Cardiac muscle cell (in vitro differentiated cells and primary cell): ENCODE measurements around the gene UBE3C. TPM values are rescaled to one million over a fixed set of nuclear protein-coding genes. Genes with fewer than 3 reads are reported as not detected.

Experiments used
- DNase-seq, 2 donors: peaks; one replicate each; pipeline versions ENCODE4 v3.0.0 to v3.0.0-alpha.2; 2010 to 2017; ENCODE audit warnings: low read depth in 1 of 2, low spot score in 1 of 2
- H3K27ac ChIP-seq: fragments of 200-600 bp; sonication (generic); 2 replicates; pipeline ENCODE4 v1.5.1; 2016
- H3K27me3 ChIP-seq: fragments of 200-600 bp; sonication (generic); 2 replicates; pipeline ENCODE4 v1.6.0; 2016; ENCODE audit warnings: control low read depth
- H3K36me3 ChIP-seq: fragments of 200-600 bp; sonication (generic); 2 replicates; pipeline ENCODE4 v1.5.1; 2016; ENCODE audit warnings: control low read depth
- H3K4me1 ChIP-seq: fragments of 200-600 bp; sonication (generic); 2 replicates; pipeline ENCODE4 v1.8.1; 2017; ENCODE audit warnings: low read depth, mild to moderate bottlenecking, mixed run types
- H3K4me3 ChIP-seq: fragments of 200-600 bp; sonication (generic); 2 replicates; pipeline ENCODE4 v1.5.1; 2016; ENCODE audit warnings: mild to moderate bottlenecking
- H3K9me3 ChIP-seq: fragments of 200-600 bp; sonication (generic); 2 replicates; pipeline ENCODE4 v1.5.1; 2017; ENCODE audit warnings: low read depth, mild to moderate bottlenecking, control low read depth
- CTCF ChIP-seq: IDR thresholded peaks from 2 replicates; pipeline ENCODE4 v1.5.1; 2012; ENCODE audit warnings: low read depth, mild to moderate bottlenecking, low read length
- polyA plus RNA-seq: library from polyadenylated mRNA; unstranded; fragments of >200 nt; fragmentation: Nextera tagmentation; extraction: Ambion mirVana; gene quantifications from 2 replicates; pipeline ENCODE4 v1.2.1, GENCODE V29; 2016
- total RNA-seq: library from RNA; depleted of rRNA; stranded (reverse); fragments of >200 nt; gene quantifications from 2 replicates; pipeline ENCODE4 v1.2.3, GENCODE V29; 2016

UBE3C gene
- total and polyA plus RNA-seq, 2 experiments from 2014 or later: 24.4 to 33.1 TPM

DNA sequence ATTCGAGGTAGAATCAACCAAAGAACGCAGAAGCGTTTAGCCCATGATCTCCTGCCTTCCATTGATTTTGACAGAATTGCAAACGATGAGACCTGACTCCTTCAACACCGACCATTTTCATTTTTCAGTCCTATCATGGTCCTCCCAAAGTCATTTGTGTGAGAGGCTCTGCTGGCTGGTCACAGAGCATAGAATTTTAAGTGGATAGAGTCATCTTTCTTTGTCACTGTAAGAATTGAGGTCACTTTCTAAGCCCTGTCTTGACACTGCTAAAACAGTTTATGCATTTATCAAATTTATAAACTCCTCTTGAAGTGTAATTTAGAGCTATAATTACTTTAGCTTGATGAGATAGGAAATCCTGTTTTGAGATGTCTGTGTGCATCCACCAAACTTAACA is 72.0 kb downstream of the UBE3C start:
- DNase-seq: no peak
- no peaks in the 10 kb centered on the region for H3K4me1 ChIP-seq
- H3K27ac ChIP-seq: peak overlapping the region; percentile 4
- H3K4me3 ChIP-seq: no peak overlapping the region
- peaks cover 31% of the 10 kb centered on the region for H3K36me3 ChIP-seq
- H3K27me3 ChIP-seq: no peaks in the 10 kb centered on the region
- H3K9me3 ChIP-seq: no peaks in the 10 kb centered on the region
- TF ChIP-seq CTCF: no peak

DNA sequence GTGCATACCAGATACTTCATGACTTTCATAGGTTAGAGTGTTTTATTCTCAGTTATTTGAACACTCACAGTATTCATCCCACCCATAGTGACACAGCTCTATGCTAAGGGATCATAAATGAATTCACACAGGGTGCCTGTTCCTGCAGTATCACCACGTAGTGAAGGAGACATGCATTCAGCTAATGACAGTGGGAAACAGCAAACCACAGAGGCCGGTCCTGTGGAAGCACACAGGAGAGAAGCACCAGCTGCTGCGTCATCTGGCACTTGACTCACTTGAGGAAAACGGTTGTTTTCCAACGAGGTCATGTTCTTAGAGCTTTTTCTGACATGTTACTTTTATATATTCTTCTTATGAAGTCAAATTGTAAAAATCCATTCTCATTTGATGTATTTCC is 73.0 kb downstream of the UBE3C start:
- no peak for TF ChIP-seq CTCF
- peaks cover 36% of the 10 kb centered on the region for H3K36me3 ChIP-seq

DNA sequence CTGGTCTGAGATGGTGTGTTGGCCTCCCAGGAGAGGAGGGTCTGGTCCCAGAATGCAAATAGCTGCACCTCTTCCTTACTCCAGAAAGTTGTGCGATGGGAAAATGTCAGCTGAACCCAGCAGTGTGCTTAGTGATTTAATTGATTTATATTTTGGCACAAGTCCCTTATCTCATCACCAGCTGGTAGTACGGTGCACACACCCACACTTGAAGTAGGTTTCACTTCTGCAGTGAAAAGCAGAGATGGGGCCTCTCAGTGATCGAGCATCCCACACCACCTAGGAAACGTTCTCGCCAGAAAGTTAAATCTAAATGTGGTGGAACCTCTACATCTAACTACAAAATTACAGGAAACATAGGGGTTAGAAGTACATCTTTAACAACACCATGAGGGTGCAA is 80.4 kb downstream of the UBE3C start:
- DNase-seq: no peak
- no peaks in the 10 kb centered on the region for H3K4me1 ChIP-seq
- H3K9me3 ChIP-seq: no peaks in the 10 kb centered on the region
- peaks cover 34% of the 10 kb centered on the region for H3K36me3 ChIP-seq
- TF ChIP-seq CTCF: no peak
- no peaks in the 10 kb centered on the region for H3K27me3 ChIP-seq
- H3K27ac ChIP-seq: no peak overlapping the region
- H3K4me3 ChIP-seq: no peak overlapping the region

More for the DNA sequence above, 73.0 kb downstream of the UBE3C start:
- H3K27ac ChIP-seq: no peak overlapping the region
- H3K4me3 ChIP-seq: no peak overlapping the region
- no peaks in the 10 kb centered on the region for H3K9me3 ChIP-seq
- peak in 1 of 2 donors; percentile 72 for DNase-seq
- no peaks in the 10 kb centered on the region for H3K4me1 ChIP-seq
- H3K27me3 ChIP-seq: no peaks in the 10 kb centered on the region

DNA sequence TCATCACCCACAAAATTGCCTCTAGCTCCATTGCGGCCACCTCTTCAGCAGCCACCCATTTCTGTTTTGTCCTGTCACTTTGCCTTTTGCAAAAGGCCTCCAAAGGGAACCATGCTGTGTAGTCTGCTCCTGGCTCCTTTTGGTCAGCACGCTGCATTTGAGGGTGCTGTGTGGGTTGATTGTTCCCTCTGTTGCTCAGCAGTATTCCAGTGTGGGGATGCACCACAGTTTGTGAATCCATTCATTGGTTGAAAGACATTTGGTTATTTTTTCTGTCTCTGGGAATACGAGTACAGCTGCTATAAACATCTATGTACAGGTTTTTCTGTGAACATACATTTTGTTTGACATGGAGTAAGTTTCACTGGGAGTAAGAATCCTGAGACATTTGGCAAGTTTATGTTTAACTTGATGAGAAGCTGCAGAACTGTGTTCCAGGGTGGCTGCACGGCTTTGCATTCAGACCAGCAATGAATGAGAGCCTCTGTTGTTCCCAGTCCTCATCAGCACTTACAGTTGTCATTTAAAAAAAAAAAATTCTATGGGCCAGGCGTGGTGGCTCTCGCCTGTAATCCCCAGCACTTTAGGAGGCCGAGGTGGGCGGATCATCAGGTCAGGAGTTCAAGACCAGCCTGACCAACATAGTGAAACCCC is 82.3 kb downstream of the UBE3C start:
- H3K4me3 ChIP-seq: no peak overlapping the region
- no peaks in the 10 kb centered on the region for H3K9me3 ChIP-seq
- no peak for DNase-seq
- no peaks in the 10 kb centered on the region for H3K4me1 ChIP-seq
- peaks cover 45% of the 10 kb centered on the region for H3K36me3 ChIP-seq
- no peaks in the 10 kb centered on the region for H3K27me3 ChIP-seq
- H3K27ac ChIP-seq: no peak overlapping the region
- no peak for TF ChIP-seq CTCF

DNA sequence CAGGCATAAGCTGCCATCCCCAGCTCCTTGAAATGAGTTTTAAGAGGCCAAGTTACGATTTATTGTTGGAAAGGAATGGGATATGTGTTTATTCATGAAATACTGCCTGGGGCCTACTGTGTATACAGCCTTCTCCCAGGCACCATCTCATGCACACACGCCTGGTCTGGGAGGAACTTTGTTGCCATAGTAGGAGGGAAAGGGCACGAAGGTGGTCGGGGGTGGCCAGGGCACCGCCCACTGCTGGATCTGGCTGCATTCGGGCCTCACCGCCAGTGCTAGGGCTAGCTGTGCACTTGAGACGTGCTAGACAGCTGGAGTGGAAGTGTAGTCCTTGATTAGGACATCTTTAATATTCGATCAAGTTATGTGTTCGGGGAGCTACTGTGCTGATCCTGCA is 84.0 kb downstream of the UBE3C start:
- TF ChIP-seq CTCF: no peak
- H3K9me3 ChIP-seq: no peaks in the 10 kb centered on the region
- no peak for DNase-seq
- H3K4me1 ChIP-seq: no peaks in the 10 kb centered on the region
- H3K4me3 ChIP-seq: no peak overlapping the region
- H3K27me3 ChIP-seq: no peaks in the 10 kb centered on the region
- H3K36me3 ChIP-seq: peaks cover 38% of the 10 kb centered on the region
- no peak overlapping the region for H3K27ac ChIP-seq
